ENCODE data around the gene NOP14. TPM values are rescaled to one million over a fixed set of nuclear protein-coding genes. Genes with fewer than 3 reads are reported as not detected.
"Not testable (repeated sequence)": the region's sequence is repeated elsewhere in the genome, so short reads cannot be mapped to it uniquely, and the experiment has no call there.

Gene NOP14
- polyA plus RNA-seq, 4 donors: 29.1 to 30.8 (median 29.6) TPM

DNA sequence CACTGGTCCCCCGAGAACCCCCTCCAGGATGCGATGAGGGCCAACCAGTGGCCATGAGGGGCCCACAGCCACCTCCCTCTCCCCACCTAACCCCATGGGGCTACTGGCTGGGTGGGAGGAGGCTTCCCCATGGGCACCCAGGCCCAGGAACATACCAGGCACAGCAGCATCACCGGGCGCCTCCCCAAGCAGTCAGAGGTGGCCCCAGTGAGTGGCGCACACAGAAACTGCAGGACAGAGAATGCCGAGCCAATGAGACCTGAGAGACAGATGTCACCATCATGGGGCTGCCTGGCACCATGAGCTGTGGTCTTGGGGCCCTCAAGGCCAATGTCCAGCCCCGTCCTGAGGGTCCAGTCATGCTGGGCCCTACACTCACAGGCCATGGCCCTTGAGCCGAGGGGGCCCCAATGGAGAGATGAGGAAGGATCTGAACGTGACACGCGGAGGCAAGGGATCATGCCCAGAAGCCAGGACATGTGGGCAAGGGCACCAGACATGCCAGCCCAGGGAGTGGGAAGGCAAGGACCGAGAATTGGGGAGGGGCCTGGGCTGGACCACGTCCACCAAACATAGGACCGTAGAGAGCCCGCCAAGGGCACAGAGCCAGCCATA, 30.1 kb downstream of the NOP14 start:
- DNase-seq (ENCODE audit: low read depth in 4 of 4, low spot score in 3 of 4): no peak

DNA sequence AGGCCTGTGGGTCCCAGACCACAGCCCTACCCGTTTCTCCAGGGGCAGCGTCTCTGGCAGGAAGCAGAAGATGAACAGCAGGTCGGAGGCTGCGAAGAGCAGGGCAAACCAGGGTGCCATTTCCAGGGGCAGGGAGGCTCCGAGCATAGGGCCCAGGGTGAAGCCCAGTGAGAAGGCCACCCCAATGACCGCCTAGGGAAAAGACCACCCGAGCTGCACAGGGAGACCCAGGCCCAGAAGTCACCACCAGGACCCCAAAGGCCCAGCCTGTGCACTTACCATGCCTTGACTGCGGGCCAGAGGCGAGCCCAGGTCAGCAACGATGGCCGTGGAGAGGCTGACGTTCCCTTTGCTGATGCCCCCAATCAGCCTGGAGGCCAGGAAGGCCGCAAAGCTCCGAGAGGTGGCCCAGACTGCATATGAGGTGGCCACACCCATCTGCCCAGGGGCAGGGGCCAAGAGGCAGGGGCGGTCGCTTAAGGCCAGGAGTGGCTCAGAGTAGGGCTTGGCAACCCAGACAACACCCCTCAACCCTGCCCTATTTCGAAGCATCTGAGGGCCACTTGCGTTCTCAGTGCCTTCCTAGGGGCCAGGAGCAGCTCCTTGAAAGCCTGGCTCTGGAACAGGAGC, 30.8 kb downstream of the NOP14 start:
- DNase-seq (ENCODE audit: low read depth in 4 of 4, low spot score in 3 of 4): no peak

DNA sequence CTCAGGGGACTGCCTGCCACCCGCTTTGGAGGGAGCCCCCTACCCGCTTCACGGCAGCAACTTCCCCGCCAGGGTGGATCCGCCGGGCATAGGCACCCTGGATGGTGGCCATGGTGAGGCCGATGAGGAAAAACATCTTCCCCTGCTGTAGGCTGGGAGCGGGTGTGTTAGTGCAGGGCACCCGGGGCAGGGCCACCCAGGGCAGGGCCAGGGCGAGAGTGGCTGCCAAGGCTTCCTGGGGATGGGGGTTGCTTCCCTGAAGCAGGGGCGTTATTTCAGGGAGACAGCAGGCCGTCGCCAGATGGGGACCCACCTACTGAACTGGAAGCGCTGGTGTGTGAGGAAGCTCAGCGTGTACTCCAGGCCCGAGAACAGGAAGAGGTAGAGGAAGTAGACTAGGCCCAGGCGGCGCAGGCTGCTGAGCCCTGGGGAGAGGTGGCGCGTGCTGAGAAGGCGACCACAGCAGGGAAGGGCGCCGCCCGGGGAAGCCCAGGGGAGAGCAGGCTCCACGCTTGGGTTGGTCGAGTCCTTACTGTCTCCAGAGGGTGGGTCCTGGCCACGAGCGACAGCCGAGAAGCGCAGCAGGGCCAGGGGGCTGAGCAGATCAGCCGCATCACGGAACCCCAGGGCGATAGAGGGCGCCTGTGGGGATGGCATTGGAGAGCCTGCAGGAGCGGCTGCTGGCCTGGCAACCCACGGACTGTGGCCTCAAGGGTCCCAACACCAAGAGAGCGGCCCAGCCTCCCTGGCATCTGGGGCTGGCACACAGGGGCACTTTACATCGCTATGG, 31.5 kb downstream of the NOP14 start:
- DNase-seq (ENCODE audit: low read depth in 4 of 4, low spot score in 3 of 4): no peak

DNA sequence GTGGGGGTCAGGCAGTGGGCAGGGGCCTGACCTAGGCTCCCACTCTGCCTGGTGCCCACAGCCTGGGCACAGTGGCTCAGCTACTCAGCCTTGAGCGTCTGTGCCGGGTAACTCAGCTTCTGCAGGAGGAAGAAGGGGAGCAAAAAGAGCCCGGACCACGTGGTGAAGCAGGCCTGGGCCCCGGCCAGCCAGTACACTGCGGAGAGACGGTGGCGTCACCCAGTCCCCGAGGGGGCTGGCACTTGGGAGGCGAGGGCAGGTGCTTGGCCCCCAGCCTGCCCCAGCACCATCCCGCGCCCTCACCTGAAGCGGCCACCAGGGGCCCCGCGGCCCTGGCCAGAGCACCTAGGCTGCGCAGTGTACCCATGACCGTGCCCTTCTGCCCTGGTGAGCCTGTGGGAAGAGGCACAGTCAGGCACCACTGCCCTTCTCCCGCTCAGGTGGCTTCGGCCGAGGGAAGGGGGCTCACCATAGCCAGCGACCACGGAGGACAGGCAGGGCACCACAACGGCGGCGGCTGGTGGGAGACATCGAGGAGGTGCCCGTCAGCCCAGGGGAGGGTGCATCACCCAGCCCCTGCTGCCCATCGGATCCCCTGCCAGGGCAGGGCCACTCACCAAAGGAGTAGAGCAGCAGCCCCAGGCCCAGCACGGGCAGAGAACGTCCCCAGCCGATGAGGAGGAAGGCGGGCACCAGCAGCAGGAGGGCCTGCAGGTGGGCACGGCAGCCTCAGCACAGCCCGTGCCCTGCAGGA, 32.3 kb downstream of the NOP14 start:
- no peak for DNase-seq (ENCODE audit: low read depth in 4 of 4, low spot score in 3 of 4)

DNA sequence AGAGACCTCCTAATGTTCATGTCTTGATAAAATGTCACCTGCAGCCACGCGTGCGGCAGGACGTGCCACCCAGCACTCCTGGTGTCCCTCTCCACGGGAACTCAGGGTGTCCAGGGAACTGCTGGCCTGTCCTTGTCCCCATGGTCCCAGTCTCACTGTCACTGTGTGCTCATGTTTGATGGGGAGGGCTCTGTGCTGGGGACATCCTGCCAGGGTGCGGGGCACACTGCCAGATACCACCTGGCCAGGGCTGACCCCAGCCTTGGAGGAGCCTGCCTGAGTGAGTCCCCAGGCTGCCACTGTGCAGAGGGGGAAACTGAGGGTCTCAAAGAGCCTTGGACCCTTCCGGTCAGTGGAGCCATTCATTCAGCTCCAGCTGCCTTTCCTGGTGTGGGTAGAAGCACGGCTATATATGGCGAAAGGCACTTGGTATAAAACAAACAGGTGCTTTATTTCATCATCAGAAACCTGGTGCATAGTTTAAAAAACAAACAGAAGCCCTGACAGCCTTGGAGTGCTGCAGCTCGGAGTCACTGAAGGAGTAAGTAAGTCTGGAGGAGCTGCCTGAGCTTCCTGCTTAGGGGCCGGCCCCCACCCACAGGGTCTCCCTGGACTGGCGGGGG, 33.0 kb downstream of the NOP14 start:
- no peak for DNase-seq (ENCODE audit: low read depth in 4 of 4, low spot score in 3 of 4)

DNA sequence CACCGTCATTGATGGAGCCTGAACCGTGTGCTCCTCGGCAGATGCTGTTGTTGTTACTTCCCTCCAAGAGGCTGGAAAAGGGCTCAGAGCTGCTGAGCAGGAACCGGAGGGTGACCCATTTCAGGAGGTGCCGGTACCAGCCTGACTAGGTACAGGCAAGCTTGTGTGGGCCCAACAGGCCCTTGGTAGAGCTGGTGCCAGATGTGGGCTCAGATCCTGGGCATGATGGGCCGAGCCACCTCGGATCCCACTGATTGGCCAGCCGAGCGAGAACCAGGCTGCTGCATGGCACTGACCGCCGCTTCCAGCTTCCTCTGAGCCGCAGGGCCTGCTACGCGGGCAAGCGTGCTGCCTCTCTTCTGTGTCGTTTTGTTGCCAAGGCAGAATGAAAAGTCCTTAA, 33.7 kb downstream of the NOP14 start:
- no peak for DNase-seq (ENCODE audit: low read depth in 4 of 4, low spot score in 3 of 4)

DNA sequence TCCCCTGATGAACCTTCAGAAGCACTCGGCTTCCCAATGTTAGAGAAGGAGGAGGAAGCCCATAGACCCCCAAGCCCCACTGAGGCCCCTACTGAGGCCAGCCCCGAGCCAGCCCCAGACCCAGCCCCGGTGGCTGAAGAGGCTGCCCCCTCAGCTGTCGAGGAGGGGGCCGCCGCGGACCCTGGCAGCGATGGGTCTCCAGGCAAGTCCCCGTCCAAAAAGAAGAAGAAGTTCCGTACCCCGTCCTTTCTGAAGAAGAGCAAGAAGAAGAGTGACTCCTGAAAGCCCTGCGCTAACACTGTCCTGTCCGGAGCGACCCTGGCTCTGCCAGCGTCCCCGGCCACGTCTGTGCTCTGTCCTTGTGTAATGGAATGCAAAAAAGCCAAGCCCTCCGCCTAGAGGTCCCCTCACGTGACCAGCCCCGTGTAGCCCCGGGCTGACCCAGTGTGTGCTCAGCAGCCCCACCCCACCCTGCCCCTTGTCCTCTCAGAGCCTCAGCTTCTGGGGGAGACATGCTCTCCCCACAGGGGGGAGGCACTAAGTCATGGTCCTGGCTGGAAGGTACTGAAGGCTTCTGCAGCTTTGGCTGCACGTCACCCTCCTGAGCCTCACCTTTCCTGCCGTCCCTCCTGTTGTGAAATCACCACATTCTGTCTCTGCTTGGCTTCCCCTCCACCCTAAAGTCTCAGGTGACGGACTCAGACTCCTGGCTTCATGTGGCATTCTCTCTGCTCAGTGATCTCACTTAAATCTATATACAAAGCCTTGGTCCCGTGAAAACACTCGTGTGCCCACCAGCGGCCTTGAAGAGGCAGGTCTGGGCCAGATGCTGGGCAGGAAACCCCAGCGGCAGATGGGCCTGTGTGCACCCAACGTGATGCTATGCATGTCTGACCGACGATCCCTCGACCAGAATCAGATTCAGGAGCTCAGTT, 34.7 kb downstream of the NOP14 start:
- no peak for DNase-seq (ENCODE audit: low read depth in 4 of 4, low spot score in 3 of 4)

DNA sequence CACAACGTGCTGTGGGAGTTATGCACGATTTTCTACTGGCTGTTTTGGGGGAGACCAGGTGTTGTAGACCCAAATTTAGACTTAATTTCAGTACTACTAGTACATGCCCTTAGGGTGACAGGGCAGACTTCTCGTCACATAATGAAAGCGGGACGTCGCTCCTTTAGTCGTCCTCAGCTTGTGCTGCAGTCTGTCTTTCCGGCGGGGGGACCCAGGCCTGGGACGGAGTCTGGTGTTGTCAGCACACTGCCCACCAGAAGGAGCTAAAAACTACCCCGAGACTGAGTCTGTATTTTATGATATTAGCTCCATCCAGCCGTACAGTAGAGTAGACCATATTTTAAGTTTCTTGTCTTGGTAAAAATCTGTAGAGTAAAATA, 35.5 kb downstream of the NOP14 start:
- DNase-seq (ENCODE audit: low read depth in 4 of 4, low spot score in 3 of 4): no peak

DNA sequence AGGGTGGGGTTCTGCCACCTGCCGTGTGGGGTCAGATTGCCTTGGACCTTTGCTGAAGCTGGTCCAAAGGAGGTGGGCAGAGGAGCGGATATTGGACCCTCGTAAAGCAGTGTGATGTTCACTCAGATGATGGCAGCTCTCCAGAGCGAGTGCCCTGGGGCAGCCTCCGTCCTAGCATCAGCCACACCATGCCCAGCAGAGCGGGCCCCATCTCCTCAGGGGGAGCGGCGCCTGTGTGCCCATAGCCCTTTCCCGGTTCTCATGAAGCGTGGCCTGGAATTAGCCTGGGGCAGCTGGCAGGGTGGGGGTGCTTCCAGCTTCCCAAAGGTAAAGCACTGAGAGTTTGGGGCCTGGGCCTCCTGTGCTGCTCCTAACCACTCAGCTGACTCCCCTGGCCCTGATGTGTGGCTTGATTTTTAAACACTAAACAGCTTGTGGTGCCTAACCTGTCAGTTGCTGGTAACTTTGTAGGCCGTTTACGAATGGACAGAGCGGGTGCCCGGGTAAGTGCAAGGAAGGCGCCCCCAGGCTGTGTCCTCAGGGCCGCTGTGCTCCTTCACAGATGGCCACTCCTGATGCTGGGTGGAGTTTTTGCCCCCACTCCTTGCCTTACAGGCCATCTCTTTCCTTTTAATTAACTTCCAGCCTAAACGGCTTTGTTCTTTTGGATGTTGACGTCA, 36.0 kb downstream of the NOP14 start:
- DNase-seq (ENCODE audit: low read depth in 4 of 4, low spot score in 3 of 4): no peak

DNA sequence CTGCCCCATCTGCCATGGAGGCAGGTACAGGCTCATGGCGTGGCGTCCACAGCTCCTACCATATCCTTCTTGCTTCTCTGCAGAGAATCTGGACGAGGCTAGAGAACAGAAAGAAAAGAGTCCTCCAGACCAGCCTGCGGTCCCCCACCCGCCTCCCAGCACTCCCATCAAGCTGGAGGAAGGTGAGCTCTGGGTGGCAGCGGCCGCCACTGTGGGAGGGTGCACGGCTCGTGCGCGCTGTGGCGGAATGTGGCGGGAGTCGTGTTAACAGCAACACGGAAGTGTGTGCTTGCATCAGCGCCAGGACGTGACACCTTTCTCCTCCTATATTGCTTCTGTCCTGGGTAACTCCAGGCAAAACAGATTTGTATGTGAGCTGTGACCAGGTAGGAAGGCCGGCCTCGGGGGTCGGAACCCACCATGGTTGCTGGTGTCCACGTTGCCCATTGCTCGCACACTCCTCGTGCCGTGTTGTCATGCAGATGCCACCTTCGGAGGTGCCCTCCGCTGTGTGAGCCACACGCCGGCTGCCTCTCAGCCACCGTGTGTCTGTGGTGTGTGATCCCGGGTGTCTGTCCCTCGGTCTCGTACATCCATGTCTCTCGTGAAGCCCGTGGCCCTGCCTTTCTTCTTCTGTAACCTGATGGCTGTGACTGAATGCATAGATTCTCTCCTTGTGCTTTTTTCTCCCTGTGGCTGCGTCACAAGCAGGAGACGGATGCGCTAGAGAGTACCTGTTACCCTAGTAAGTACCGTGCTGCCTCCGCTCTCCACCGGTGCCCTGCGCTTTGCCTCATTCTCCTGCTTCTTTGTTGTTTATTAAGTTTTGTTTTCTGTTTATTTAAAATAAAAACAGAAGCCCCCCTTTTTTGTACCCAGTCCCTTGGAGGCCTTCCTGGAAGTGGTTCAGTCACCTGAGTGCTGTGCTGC, 37.0 kb downstream of the NOP14 start:
- no peak for DNase-seq (ENCODE audit: low read depth in 4 of 4, low spot score in 3 of 4)

DNA sequence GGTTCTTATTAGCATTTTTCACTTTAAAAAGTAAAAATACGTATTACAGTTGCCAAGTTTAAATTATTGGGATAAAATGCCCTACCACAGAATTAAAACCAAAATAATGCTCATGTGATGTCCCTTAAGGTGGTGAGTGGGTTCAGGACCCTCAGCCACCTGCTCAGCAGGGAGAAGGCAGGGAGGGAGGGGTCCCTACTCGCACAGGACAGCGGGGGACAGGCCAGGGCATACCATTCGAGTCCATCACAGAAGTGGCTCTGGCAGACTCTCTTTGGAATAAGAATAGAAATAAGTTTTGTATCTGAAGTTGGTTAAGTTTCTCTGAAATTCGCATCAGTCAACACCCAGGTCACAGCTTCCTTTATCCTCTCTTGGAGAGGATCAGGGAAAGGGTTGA, 37.7 kb downstream of the NOP14 start:
- no peak for DNase-seq (ENCODE audit: low read depth in 4 of 4, low spot score in 3 of 4)

DNA sequence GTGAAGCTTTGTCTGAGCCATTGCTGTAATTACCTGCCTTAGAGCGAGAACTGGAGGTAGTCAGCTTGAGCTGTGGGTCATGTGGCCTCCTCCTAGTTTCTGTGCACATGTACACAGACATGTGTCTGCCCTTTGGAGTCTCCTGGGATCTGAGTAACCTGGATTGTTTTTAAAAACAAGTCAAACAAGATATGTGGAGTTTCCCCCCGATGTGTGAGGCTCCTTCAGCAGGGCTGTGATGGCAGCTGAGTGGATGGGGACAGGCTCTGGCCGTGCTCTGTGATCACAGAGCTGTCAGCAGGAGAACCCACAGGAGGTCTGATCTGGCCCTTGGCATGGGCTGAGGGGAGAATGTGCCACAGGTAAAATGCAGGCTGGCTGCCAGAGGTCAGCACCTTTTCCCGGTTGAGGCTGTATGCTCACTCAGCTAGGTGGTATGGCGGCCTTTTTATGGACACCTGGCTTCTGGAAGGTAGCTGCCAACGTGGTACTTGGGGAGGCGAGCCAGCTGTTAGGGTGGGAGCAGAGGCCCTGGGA, 38.4 kb downstream of the NOP14 start:
- no peak for DNase-seq (ENCODE audit: low read depth in 4 of 4, low spot score in 3 of 4)

DNA sequence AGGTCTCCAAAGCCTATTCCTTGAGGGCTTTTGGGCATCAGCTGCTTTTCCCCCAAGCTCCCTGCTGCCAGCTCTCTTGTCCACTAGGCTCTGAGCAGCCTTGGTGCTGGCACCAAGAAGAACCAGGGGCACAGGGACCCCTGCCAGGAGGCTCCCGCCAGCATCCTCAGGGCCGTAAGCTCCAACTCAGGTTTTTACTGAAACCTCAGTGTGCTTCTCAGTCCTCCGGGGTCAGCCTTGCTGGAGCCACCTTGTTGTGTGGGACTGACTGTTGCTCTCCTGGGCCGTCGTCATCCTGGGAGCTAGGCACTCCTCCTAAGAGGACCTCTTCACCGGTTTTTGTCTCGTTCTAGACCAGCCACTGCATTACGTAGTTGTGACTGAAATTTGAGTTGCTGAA, 38.9 kb downstream of the NOP14 start:
- DNase-seq (ENCODE audit: low read depth in 4 of 4, low spot score in 3 of 4): no peak

DNA sequence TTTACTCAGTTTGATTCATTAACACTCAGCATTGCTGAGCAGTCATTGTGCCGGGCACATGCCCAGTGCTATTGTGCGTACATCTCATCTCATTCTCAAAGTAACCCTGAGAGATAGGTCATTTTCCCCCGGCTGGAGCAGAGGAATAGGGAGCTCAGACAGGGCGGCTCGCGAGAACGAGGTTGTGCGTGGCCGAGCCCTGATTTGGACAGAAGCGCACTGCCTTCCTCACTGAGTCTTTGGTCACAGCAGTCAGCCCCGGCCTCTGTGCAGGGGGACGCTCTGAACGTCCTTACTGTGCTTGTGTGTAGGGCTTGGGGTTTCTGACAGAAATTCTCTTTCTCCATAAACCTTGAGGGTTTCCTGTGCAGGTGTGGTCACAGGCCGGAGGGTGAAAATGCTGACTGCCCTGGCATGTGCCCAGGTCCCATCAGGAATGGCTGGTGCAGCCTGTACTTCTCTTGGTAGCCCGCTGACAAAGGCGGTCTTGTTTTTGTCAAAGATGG, 39.5 kb downstream of the NOP14 start:
- no peak for DNase-seq (ENCODE audit: low read depth in 4 of 4, low spot score in 3 of 4)

DNA sequence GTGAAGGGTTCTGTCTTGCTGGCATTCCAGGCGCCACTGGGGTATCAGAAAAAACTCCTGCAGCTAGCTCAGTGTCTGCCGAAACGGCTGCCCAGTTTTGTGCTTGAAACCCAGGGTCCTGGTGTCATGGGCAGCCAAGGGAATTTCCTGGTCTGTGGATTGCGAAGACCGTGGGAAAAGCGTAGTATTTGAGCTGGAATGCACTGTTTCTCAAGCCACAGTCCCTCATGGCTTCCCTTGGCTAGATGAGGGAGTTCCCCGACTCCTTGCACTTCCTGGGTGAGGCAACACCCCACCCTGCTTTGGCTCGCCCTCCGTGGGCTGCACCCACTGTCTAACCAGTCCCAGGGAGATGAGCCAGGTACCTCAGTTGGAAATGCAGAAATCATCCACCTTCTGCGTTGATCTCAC, 40.1 kb downstream of the NOP14 start:
- no peak for DNase-seq (ENCODE audit: low read depth in 4 of 4, low spot score in 3 of 4)

DNA sequence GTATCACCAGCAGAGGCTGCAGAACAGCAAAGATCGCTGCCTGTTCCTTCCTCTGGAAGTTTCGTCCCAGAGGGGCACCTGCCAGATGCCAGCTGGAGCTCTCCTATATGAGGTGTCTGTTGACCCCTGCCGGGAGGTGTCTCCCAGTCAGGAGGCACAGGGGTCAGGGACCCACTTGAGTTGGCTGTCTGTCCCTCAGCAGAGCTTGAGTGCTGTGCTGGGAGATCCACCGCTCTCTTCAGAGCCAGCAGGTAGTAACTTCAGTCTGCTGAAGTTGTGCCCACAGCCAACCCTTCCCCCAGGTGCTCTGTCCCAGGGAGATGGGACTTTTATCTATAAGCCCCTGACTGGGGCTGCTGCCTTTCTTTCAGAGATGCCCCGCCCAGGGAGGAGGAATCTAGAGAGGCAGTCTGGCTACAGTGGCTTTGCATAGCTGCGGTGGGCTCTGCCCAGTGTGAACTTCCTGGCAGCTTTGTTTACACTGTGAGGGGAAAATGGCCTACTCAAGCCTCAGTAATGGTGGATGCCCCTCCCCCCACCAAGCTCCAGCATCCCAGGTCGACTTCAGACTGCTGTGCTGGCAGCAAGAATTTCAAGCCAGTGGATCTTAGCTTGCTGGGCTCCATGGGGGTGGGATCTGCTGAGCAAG, 40.6 kb downstream of the NOP14 start:
- DNase-seq (ENCODE audit: low read depth in 4 of 4, low spot score in 3 of 4): not testable (repeated sequence)

DNA sequence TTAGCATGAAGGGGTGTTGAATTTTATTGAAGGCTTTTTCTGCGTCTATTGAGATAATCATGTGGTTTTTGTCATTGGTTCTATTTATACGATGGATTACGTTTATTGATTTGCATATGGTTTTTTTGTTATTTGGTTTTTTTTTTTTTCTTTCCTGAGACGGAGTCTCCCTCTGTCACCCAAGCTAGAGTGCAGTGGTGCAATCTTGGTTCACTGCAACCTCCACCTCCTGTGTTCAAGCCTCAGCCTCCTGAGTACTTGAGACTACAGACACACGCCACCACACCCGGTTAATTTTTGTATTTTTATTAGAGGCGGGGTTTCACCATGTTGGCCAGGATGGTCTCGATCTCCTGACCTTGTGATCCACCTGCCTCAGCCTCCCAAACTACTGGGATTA, 44.5 kb downstream of the NOP14 start:
- not testable (repeated sequence) for DNase-seq (ENCODE audit: low read depth in 4 of 4, low spot score in 3 of 4)

All from right renal pelvis (tissue), 4 donors.